ENCODE data around the gene TTYH1.
"Not testable (repeated sequence)": the region's sequence is repeated elsewhere in the genome, so short reads cannot be mapped to it uniquely, and the experiment has no call there.

Gene TTYH1

GRCh38 chr19:54465426-54466109, 50.3 kb downstream of the TTYH1 start:
- no peak overlapping the region for H3K4ac ChIP-seq (ENCODE audit: low read length)
- peaks cover 2 to 11% of the 10 kb centered on the region in 2 donors for H3K4me1 ChIP-seq (ENCODE audit: control insufficient read depth in 2 of 2, insufficient read depth in 1 of 2, low read depth in 1 of 2, low read length in 2 of 2)
- no peak overlapping the region for H2BK5ac ChIP-seq (ENCODE audit: low read length)
- no peak overlapping the region for H2BK120ac ChIP-seq (ENCODE audit: low read depth, low read length)
- WGBS, 2 donors (ENCODE audit: extremely low coverage in 2 of 2, insufficient read length in 2 of 2, insufficient replicate concordance in 1 of 2) = no CpG with 5 or more reads among the region's 49 CpGs
- no peaks in the 10 kb centered on the region for H3K9me3 ChIP-seq (replicated peaks in 1 of 2; ENCODE audit: control insufficient read depth in 2 of 2, insufficient read depth in 1 of 2, low read depth in 1 of 2, low read length in 2 of 2)
- peaks cover 0 to 18% (median 0%) of the 10 kb centered on the region in 3 experiments for H3K27me3 ChIP-seq (ENCODE audit: control insufficient read depth in 3 of 3, insufficient read depth in 3 of 3, low read depth in 1 of 3, low read length in 3 of 3)
- no peak overlapping the region for H3K9ac ChIP-seq (ENCODE audit: low read depth, low read length, poor library complexity)
- no peak overlapping the region for H2AFZ ChIP-seq (ENCODE audit: low read length)
- peaks cover 13 to 19% of the 10 kb centered on the region in 2 donors for H3K36me3 ChIP-seq (replicated peaks in 1 of 2; ENCODE audit: control insufficient read depth in 2 of 2, insufficient read depth in 2 of 2, low read length in 2 of 2)
- no peak overlapping the region for H4K91ac ChIP-seq (ENCODE audit: low read depth, low read length, poor library complexity)
- H2AK5ac ChIP-seq (ENCODE audit: low read depth, low read length) = peak overlapping the region; percentile 84
- H4K8ac ChIP-seq (ENCODE audit: low read depth, low read length) = peak overlapping the region; percentile 96
- no peaks in the 10 kb centered on the region for H3K79me1 ChIP-seq (ENCODE audit: low read depth, low read length)
- H3K18ac ChIP-seq (ENCODE audit: low read length) = peak overlapping the region; percentile 39
- peak overlapping the region; percentile 74 for H2BK15ac ChIP-seq (ENCODE audit: low read length)
- H3K27ac ChIP-seq (replicated peaks; ENCODE audit: low read length) = no peak overlapping the region
- no peak overlapping the region for H3K4me3 ChIP-seq (ENCODE audit: low read length in 2 of 2)
- DNase-seq (ENCODE audit: low spot score) = no peak
- H3K4me2 ChIP-seq (ENCODE audit: insufficient read depth, low read length, poor library complexity, severe bottlenecking) = peak overlapping the region; percentile 96
- H3K14ac ChIP-seq (ENCODE audit: low read length) = no peak overlapping the region
- peak overlapping the region; percentile 41 for H2BK12ac ChIP-seq (ENCODE audit: low read length)
- peak overlapping the region; percentile 80 for H3K23ac ChIP-seq (ENCODE audit: low read depth, low read length, poor library complexity)

- not testable (repeated sequence) for H2AFZ ChIP-seq (ENCODE audit: low read length); H3K23ac ChIP-seq (ENCODE audit: low read depth, low read length, poor library complexity)
- WGBS, 2 donors (ENCODE audit: extremely low coverage in 2 of 2, insufficient read length in 2 of 2, insufficient replicate concordance in 1 of 2) = no CpG with 5 or more reads among the region's 14 CpGs
Measured at GRCh38 chr19:54466110-54466480, 50.8 kb downstream of the TTYH1 start.

GRCh38 chr19:54469496-54469934, 54.3 kb downstream of the TTYH1 start:
- no peak overlapping the region for H2BK5ac ChIP-seq (ENCODE audit: low read length)
- DNase-seq (ENCODE audit: low spot score) = no peak
- H3K9me3 ChIP-seq (replicated peaks in 1 of 2; ENCODE audit: control insufficient read depth in 2 of 2, insufficient read depth in 1 of 2, low read depth in 1 of 2, low read length in 2 of 2) = peaks cover 0 to 2% of the 10 kb centered on the region in 2 donors
- H3K4ac ChIP-seq (ENCODE audit: low read length) = no peak overlapping the region
- H3K23ac ChIP-seq (ENCODE audit: low read depth, low read length, poor library complexity) = no peak overlapping the region
- no peak overlapping the region for H3K4me3 ChIP-seq (ENCODE audit: low read length in 2 of 2)
- H3K4me2 ChIP-seq (ENCODE audit: insufficient read depth, low read length, poor library complexity, severe bottlenecking) = no peak overlapping the region
- no peak overlapping the region for H4K91ac ChIP-seq (ENCODE audit: low read depth, low read length, poor library complexity)
- H2AFZ ChIP-seq (ENCODE audit: low read length) = no peak overlapping the region
- peaks cover 13 to 18% of the 10 kb centered on the region in 2 donors for H3K4me1 ChIP-seq (ENCODE audit: control insufficient read depth in 2 of 2, insufficient read depth in 1 of 2, low read depth in 1 of 2, low read length in 2 of 2)
- no peak overlapping the region for H2BK12ac ChIP-seq (ENCODE audit: low read length)
- H2BK15ac ChIP-seq (ENCODE audit: low read length) = no peak overlapping the region
- no peak overlapping the region for H3K14ac ChIP-seq (ENCODE audit: low read length)
- no peak overlapping the region for H2BK120ac ChIP-seq (ENCODE audit: low read depth, low read length)
- no peak overlapping the region for H3K18ac ChIP-seq (ENCODE audit: low read length)
- no peak overlapping the region for H2AK5ac ChIP-seq (ENCODE audit: low read depth, low read length)
- no peaks in the 10 kb centered on the region for H3K79me1 ChIP-seq (ENCODE audit: low read depth, low read length)
- no CpG with 5 or more reads among the region's 8 CpGs for WGBS, 2 donors (ENCODE audit: extremely low coverage in 2 of 2, insufficient read length in 2 of 2, insufficient replicate concordance in 1 of 2)
- peaks cover 0 to 29% (median 0%) of the 10 kb centered on the region in 3 experiments for H3K27me3 ChIP-seq (ENCODE audit: control insufficient read depth in 3 of 3, insufficient read depth in 3 of 3, low read depth in 1 of 3, low read length in 3 of 3)
- no peak overlapping the region for H4K8ac ChIP-seq (ENCODE audit: low read depth, low read length)
- no peak overlapping the region for H3K27ac ChIP-seq (replicated peaks; ENCODE audit: low read length)
- H3K36me3 ChIP-seq (replicated peaks in 1 of 2; ENCODE audit: control insufficient read depth in 2 of 2, insufficient read depth in 2 of 2, low read length in 2 of 2) = no peaks in the 10 kb centered on the region
- H3K9ac ChIP-seq (ENCODE audit: low read depth, low read length, poor library complexity) = no peak overlapping the region

More at GRCh38 chr19:54466110-54466480, 50.8 kb downstream of the TTYH1 start:
- H4K91ac ChIP-seq (ENCODE audit: low read depth, low read length, poor library complexity); H3K4ac ChIP-seq (ENCODE audit: low read length); H3K4me3 ChIP-seq (ENCODE audit: low read length in 2 of 2); H2BK120ac ChIP-seq (ENCODE audit: low read depth, low read length); H2AK5ac ChIP-seq (ENCODE audit: low read depth, low read length); H4K8ac ChIP-seq (ENCODE audit: low read depth, low read length); H3K9ac ChIP-seq (ENCODE audit: low read depth, low read length, poor library complexity); H3K27ac ChIP-seq (replicated peaks; ENCODE audit: low read length); H3K14ac ChIP-seq (ENCODE audit: low read length); H3K4me2 ChIP-seq (ENCODE audit: insufficient read depth, low read length, poor library complexity, severe bottlenecking); H3K79me1 ChIP-seq (ENCODE audit: low read depth, low read length); DNase-seq (ENCODE audit: low spot score); H2BK5ac ChIP-seq (ENCODE audit: low read length); H2BK15ac ChIP-seq (ENCODE audit: low read length); H3K9me3 ChIP-seq (replicated peaks in 1 of 2; ENCODE audit: control insufficient read depth in 2 of 2, insufficient read depth in 1 of 2, low read depth in 1 of 2, low read length in 2 of 2); H3K18ac ChIP-seq (ENCODE audit: low read length); H2BK12ac ChIP-seq (ENCODE audit: low read length): not testable (repeated sequence)
- Histone ChIP-seq H3K27me3 (ENCODE audit: control insufficient read depth in 3 of 3, insufficient read depth in 3 of 3, low read depth in 1 of 3, low read length in 3 of 3) (peaks cover 0 to 24% (median 0%) of the 10 kb centered on the region in 3 experiments), H3K4me1 (ENCODE audit: control insufficient read depth in 2 of 2, insufficient read depth in 1 of 2, low read depth in 1 of 2, low read length in 2 of 2) (peaks cover 5 to 13% of the 10 kb centered on the region in 2 donors), H3K36me3 (replicated peaks in 1 of 2; ENCODE audit: control insufficient read depth in 2 of 2, insufficient read depth in 2 of 2, low read length in 2 of 2) (peaks cover 9 to 14% of the 10 kb centered on the region in 2 donors)

- WGBS, 2 donors (ENCODE audit: extremely low coverage in 2 of 2, insufficient read length in 2 of 2, insufficient replicate concordance in 1 of 2) = no CpG with 5 or more reads among the region's 10 CpGs
- H3K79me1 ChIP-seq (ENCODE audit: low read depth, low read length) = no peaks in the 10 kb centered on the region
- no peak overlapping the region for H3K27ac ChIP-seq (replicated peaks; ENCODE audit: low read length)
- no peak overlapping the region for H2AFZ ChIP-seq (ENCODE audit: low read length)
- H4K91ac ChIP-seq (ENCODE audit: low read depth, low read length, poor library complexity) = no peak overlapping the region
- no peak overlapping the region for H3K4me2 ChIP-seq (ENCODE audit: insufficient read depth, low read length, poor library complexity, severe bottlenecking)
- H2BK5ac ChIP-seq (ENCODE audit: low read length) = no peak overlapping the region
- H3K9me3 ChIP-seq (replicated peaks in 1 of 2; ENCODE audit: control insufficient read depth in 2 of 2, insufficient read depth in 1 of 2, low read depth in 1 of 2, low read length in 2 of 2) = peaks cover 0 to 2% of the 10 kb centered on the region in 2 donors
- no peak overlapping the region for H2BK12ac ChIP-seq (ENCODE audit: low read length)
- H4K8ac ChIP-seq (ENCODE audit: low read depth, low read length) = no peak overlapping the region
- H2AK5ac ChIP-seq (ENCODE audit: low read depth, low read length) = no peak overlapping the region
- H3K4ac ChIP-seq (ENCODE audit: low read length) = no peak overlapping the region
- no peak overlapping the region for H2BK15ac ChIP-seq (ENCODE audit: low read length)
- no peak overlapping the region for H3K23ac ChIP-seq (ENCODE audit: low read depth, low read length, poor library complexity)
- peaks cover 13 to 18% of the 10 kb centered on the region in 2 donors for H3K4me1 ChIP-seq (ENCODE audit: control insufficient read depth in 2 of 2, insufficient read depth in 1 of 2, low read depth in 1 of 2, low read length in 2 of 2)
- H3K4me3 ChIP-seq (ENCODE audit: low read length in 2 of 2) = no peak overlapping the region
- DNase-seq (ENCODE audit: low spot score) = no peak
- no peaks in the 10 kb centered on the region for H3K36me3 ChIP-seq (replicated peaks in 1 of 2; ENCODE audit: control insufficient read depth in 2 of 2, insufficient read depth in 2 of 2, low read length in 2 of 2)
- H2BK120ac ChIP-seq (ENCODE audit: low read depth, low read length) = no peak overlapping the region
- no peak overlapping the region for H3K9ac ChIP-seq (ENCODE audit: low read depth, low read length, poor library complexity)
- peaks cover 0 to 25% (median 0%) of the 10 kb centered on the region in 3 experiments for H3K27me3 ChIP-seq (ENCODE audit: control insufficient read depth in 3 of 3, insufficient read depth in 3 of 3, low read depth in 1 of 3, low read length in 3 of 3)
- no peak overlapping the region for H3K14ac ChIP-seq (ENCODE audit: low read length)
- H3K18ac ChIP-seq (ENCODE audit: low read length) = no peak overlapping the region
Measured at GRCh38 chr19:54470276-54470887, 55.1 kb downstream of the TTYH1 start.
